HG03439 (cell line): Measurements from ENCODE around the gene TAF11L14.
"Not testable (repeated sequence)": the region's sequence is repeated elsewhere in the genome, so short reads cannot be mapped to it uniquely, and the experiment has no call there.

Experiments
- ATAC-seq: cut with Tn5 transposase; IDR thresholded peaks from one replicate; pipeline ENCODE4 v1.9.1; 2021; ENCODE audit warnings: mild to moderate bottlenecking, moderate library complexity; ENCODE audit not compliant: unreplicated experiment

Gene TAF11L14

GRCh38 chr5:17634160-17634559, at the start of gene TAF11L14:
TAF11L14 (plus strand) TSS chr5:17634460.
- ATAC-seq: no peak

GRCh38 chr5:17585658-17586057, 48.6 kb upstream of the TAF11L14 start, which contains the start of gene TAF11L7:
TAF11L7 (minus strand) TSS chr5:17585758.
- not testable (repeated sequence) for ATAC-seq

GRCh38 chr5:17590860-17591259, 43.4 kb upstream of the TAF11L14 start, which contains the start of gene TAF11L8:
TAF11L8 (minus strand) TSS chr5:17590960.
- ATAC-seq: not testable (repeated sequence)

GRCh38 chr5:17594255-17594654, 40.0 kb upstream of the TAF11L14 start, which contains the start of gene TAF11L9:
TAF11L9 (minus strand) TSS chr5:17594394.
- ATAC-seq: not testable (repeated sequence)

- not testable (repeated sequence) for ATAC-seq
Observed at GRCh38 chr5:17597728-17598127, 36.5 kb upstream of the TAF11L14 start, which contains the start of gene TAF11L10. TAF11L10 (minus strand) TSS chr5:17597828.

- ATAC-seq: not testable (repeated sequence)
Observed at GRCh38 chr5:17603880-17604279, 30.4 kb upstream of the TAF11L14 start, which contains the start of gene TAF11L11. TAF11L11 (plus strand) TSS chr5:17604183.

- no peak for ATAC-seq
Observed at GRCh38 chr5:17604951-17605350, 29.3 kb upstream of the TAF11L14 start.

- ATAC-seq: not testable (repeated sequence)
Observed at GRCh38 chr5:17607461-17607860, 26.8 kb upstream of the TAF11L14 start.

- ATAC-seq: not testable (repeated sequence)
Observed at GRCh38 chr5:17610092-17610491, 24.2 kb upstream of the TAF11L14 start, which contains the start of gene TAF11L12. TAF11L12 (plus strand) TSS chr5:17610392.

GRCh38 chr5:17614872-17615605, 19.2 kb upstream of the TAF11L14 start:
- no peak for ATAC-seq

GRCh38 chr5:17619354-17619753, 14.9 kb upstream of the TAF11L14 start:
- no peak for ATAC-seq

GRCh38 chr5:17620627-17621026, 13.6 kb upstream of the TAF11L14 start:
- no peak for ATAC-seq

GRCh38 chr5:17625686-17626085, 8.6 kb upstream of the TAF11L14 start:
- ATAC-seq: no peak

GRCh38 chr5:17631788-17632187, 2.5 kb upstream of the TAF11L14 start, which contains the start of gene TAF11L13:
TAF11L13 (plus strand) TSS chr5:17632088.
- ATAC-seq: not testable (repeated sequence)

GRCh38 chr5:17649232-17649631, 15.0 kb downstream of the TAF11L14 start:
- ATAC-seq: not testable (repeated sequence)

- not testable (repeated sequence) for ATAC-seq
Observed at GRCh38 chr5:17655201-17655759, 21.0 kb downstream of the TAF11L14 start.

GRCh38 chr5:17655921-17656320, 21.7 kb downstream of the TAF11L14 start:
- no peak for ATAC-seq

GRCh38 chr5:17663182-17663581, 28.9 kb downstream of the TAF11L14 start:
- no peak for ATAC-seq

GRCh38 chr5:17665836-17666235, 31.6 kb downstream of the TAF11L14 start:
- no peak for ATAC-seq

GRCh38 chr5:17666726-17667235, 32.5 kb downstream of the TAF11L14 start:
- ATAC-seq: no peak

- no peak for ATAC-seq
Observed at GRCh38 chr5:17670353-17670752, 36.1 kb downstream of the TAF11L14 start.
